PC-9 (cell line): ENCODE results near the gene MAGEA8. TPM values are rescaled to one million over a fixed set of nuclear protein-coding genes. Genes with fewer than 3 reads are reported as not detected.

Source experiments
- BruUV-seq: library from RNA; stranded (reverse); fragments of 400-500 nt; replicated peaks from 2 replicates; lab custom pipeline; 2021; lab: Mats Ljungman, UMichigan
- CTCF ChIA-PET: fragments of 300-600 bp; sonication (Branson Sonifier 250); formaldehyde crosslinking; loops from one replicate; lab custom pipeline; 2022; ENCODE audit warnings: antibody characterized with exemption; lab: Charles Lee
- POLR2A ChIA-PET: fragments of 300-600 bp; sonication (Branson Sonifier 250); formaldehyde crosslinking; loops from one replicate; lab custom pipeline; 2022; ENCODE audit warnings: antibody characterized with exemption; ENCODE audit not compliant: unreplicated experiment; lab: Charles Lee
- DNase-seq, 2 experiments: peaks; one replicate each; pipeline versions ENCODE4 v3.0.0 to v3.0.0-alpha.2; 2015 to 2022; ENCODE audit warnings: mixed read lengths in 1 of 2
- H2AFZ ChIP-seq: fragments of 200-600 bp; sonication (generic); 2 replicates; pipeline ENCODE4 v1.8.1; 2017; ENCODE audit warnings: antibody characterized with exemption
- H3F3A ChIP-seq: fragments of 200-600 bp; sonication (generic); 2 replicates; pipeline ENCODE4 v1.8.1; 2017; ENCODE audit warnings: antibody characterized with exemption, mild to moderate bottlenecking, low read depth; ENCODE audit not compliant: insufficient read depth
- H3K27ac ChIP-seq: fragments of 200-600 bp; sonication (generic); 2 replicates; pipeline ENCODE4 v1.6.1; 2016; ENCODE audit warnings: mixed run types
- H3K27me3 ChIP-seq: fragments of 200-600 bp; sonication (generic); 2 replicates; pipeline ENCODE4 v1.6.1; 2016; ENCODE audit warnings: low read depth, mixed run types; ENCODE audit not compliant: insufficient read depth
- H3K36me3 ChIP-seq: fragments of 200-600 bp; sonication (generic); 2 replicates; pipeline ENCODE4 v1.6.1; 2016; ENCODE audit warnings: low read depth, mixed run types
- H3K4me1 ChIP-seq: fragments of 200-600 bp; sonication (generic); replicated peaks from 2 replicates; pipeline ENCODE4 v1.6.1; 2016; ENCODE audit warnings: mixed run types; ENCODE audit not compliant: insufficient read depth
- H3K4me2 ChIP-seq: fragments of 200-600 bp; sonication (generic); 2 replicates; pipeline ENCODE4 v1.6.1; 2017; ENCODE audit warnings: mixed run types
- H3K4me3 ChIP-seq: fragments of 200-600 bp; sonication (generic); 2 replicates; pipeline ENCODE4 v1.6.1; 2016; ENCODE audit warnings: mixed run types
- H3K79me2 ChIP-seq: fragments of 200-600 bp; sonication (generic); 2 replicates; pipeline ENCODE4 v1.6.1; 2017; ENCODE audit warnings: low read depth, mixed run types
- H3K9me2 ChIP-seq: fragments of 200-600 bp; sonication (generic); 2 replicates; pipeline ENCODE4 v1.8.1; 2017; ENCODE audit warnings: mild to moderate bottlenecking; ENCODE audit not compliant: insufficient read depth
- H3K9me3 ChIP-seq: fragments of 200-600 bp; sonication (generic); 2 replicates; pipeline ENCODE4 v1.8.1; 2016; ENCODE audit warnings: low read depth; ENCODE audit not compliant: insufficient read depth
- H4K20me1 ChIP-seq: fragments of 200-600 bp; sonication (generic); 2 replicates; pipeline ENCODE4 v1.8.1; 2017; ENCODE audit not compliant: insufficient read depth
- CTCF ChIP-seq: fragments of 200-600 bp; sonication (generic); conservative IDR thresholded peaks from 2 replicates; pipeline ENCODE4 v1.6.1; 2017; ENCODE audit warnings: mixed run types, antibody characterized with exemption, mild to moderate bottlenecking, moderate library complexity
- EZH2 ChIP-seq: fragments of 200-600 bp; sonication (generic); IDR thresholded peaks from 2 replicates; pipeline ENCODE4 v1.8.0; 2017; ENCODE audit warnings: antibody characterized with exemption, low read depth
- intact Hi-C: fragments of 100-400 bp; cut with micrococcal nuclease; formaldehyde crosslinking; loops from one replicate; pipeline ENCODE4 v1.10.0; 2022; ENCODE audit not compliant: unreplicated experiment
- total RNA-seq: library from RNA; stranded (reverse); gene quantifications from 2 replicates; pipeline ENCODE4 v1.2.3, GENCODE V29; 2021

MAGEA8 gene
- total RNA-seq, 1 experiment from 2014 or later, result not detected

DNA sequence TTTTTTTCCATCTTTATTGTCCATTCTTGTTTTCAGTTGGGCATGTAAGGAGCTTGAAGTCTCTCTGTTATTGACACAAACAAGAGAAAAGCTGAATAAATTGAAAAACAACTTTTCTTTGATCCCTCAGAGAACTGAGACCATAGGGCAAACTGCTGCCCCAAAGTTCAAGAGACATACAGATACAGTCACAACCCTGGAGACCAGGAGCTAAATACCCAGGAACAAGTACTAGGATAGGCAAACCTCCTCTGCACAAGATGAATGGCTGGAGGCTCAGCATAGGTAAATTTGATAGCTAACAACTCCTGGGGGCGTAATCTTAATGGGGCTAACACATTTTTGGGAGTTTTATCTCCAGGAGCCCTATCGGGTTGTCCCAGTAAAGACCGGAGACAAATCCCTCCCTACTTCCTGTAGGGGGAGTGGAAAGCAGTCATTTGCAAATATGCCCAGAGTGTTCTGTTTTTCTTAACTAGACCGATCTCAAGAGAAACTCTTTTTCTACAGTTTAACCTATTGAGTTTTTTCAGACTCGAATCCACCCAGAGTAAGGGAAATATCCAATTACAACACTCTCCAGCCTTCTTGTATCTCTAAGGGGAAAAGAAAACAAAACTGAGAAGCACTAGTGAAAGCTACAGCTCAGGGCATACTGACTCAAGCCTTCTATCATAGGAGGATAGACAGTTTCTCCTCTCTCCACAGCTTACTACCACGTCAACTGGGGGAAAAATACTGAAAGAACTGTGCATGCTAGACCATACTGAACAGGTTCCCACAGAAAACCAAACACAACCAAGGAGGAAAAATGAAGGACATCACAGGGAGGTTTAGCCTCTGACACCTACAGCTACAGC is 23.1 kb downstream of the MAGEA8 start:
- H2AFZ ChIP-seq, result no peak overlapping the region

DNA sequence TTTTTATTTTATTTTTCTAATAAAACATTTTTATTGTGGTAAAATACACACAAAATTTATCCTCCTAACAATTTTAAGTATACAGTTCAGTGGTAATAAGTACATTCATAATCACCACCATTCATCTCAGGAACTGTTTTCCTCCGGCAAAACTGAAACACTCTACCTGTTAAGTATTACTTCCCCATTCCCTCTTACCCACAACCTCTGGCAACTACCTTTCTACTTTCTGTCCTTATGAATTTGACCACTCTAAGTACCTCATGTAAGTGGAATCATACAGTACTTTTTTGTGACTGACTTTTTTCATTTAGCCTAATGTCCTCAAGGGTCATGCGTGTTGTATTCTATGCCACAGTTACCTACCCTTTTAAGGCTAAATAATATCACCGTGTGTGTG is 27.3 kb downstream of the MAGEA8 start:
- no peak for TF ChIP-seq CTCF
- no peak for TF ChIP-seq EZH2
- Histone ChIP-seq H4K20me1 (no peaks in the 10 kb centered on the region), H3K9me3 (no peaks in the 10 kb centered on the region), H3K27ac (no peak overlapping the region), H3K4me3 (no peak overlapping the region), H3K4me2 (no peak overlapping the region), H3K27me3 (no peaks in the 10 kb centered on the region), H3K79me2 (no peaks in the 10 kb centered on the region), H2AFZ (no peak overlapping the region), H3K9me2 (no peaks in the 10 kb centered on the region), H3K4me1 (no peaks in the 10 kb centered on the region), H3K36me3 (no peaks in the 10 kb centered on the region), H3F3A (peaks cover 3% of the 10 kb centered on the region)
- ChIA-PET CTCF (no interaction called here), POLR2A (no interaction called here)
- BruUV-seq, result no TSS peak
- intact Hi-C loops, result no loop called here
- no peak for DNase-seq

More for the DNA sequence above, 23.1 kb downstream of the MAGEA8 start:
- H3K4me3 ChIP-seq, result no peak overlapping the region
- H3K9me3 ChIP-seq, result no peaks in the 10 kb centered on the region
- no peaks in the 10 kb centered on the region for H3K27me3 ChIP-seq
- no peaks in the 10 kb centered on the region for H3F3A ChIP-seq
- H3K79me2 ChIP-seq, result no peaks in the 10 kb centered on the region
- BruUV-seq, result no TSS peak
- H4K20me1 ChIP-seq, result no peaks in the 10 kb centered on the region
- CTCF ChIA-PET, result no interaction called here
- no peaks in the 10 kb centered on the region for H3K36me3 ChIP-seq
- TF ChIP-seq EZH2, result no peak
- TF ChIP-seq CTCF, result no peak
- no peak overlapping the region for H3K4me2 ChIP-seq
- POLR2A ChIA-PET, result no interaction called here
- no peaks in the 10 kb centered on the region for H3K9me2 ChIP-seq
- DNase-seq, result no peak
- no peaks in the 10 kb centered on the region for H3K4me1 ChIP-seq
- no peak overlapping the region for H3K27ac ChIP-seq
- intact Hi-C loops, result no loop called here

GRCh38 chrX:149908727-149909126 is 27.7 kb downstream of the MAGEA8 start:
- Histone ChIP-seq H3K27me3 (no peaks in the 10 kb centered on the region), H3K4me2 (no peak overlapping the region), H3K4me3 (no peak overlapping the region), H3K79me2 (no peaks in the 10 kb centered on the region), H3F3A (peaks cover 3% of the 10 kb centered on the region), H3K9me2 (no peaks in the 10 kb centered on the region), H3K27ac (no peak overlapping the region), H3K9me3 (no peaks in the 10 kb centered on the region), H4K20me1 (no peaks in the 10 kb centered on the region), H2AFZ (no peak overlapping the region), H3K4me1 (no peaks in the 10 kb centered on the region), H3K36me3 (no peaks in the 10 kb centered on the region)
- CTCF ChIA-PET, result no interaction called here
- intact Hi-C loops, result no loop called here
- DNase-seq, result no peak
- POLR2A ChIA-PET, result no interaction called here
- no TSS peak for BruUV-seq
- TF ChIP-seq EZH2 (no peak), CTCF (no peak)
